ENCODE measurements around the gene FAM181A. TPM values are rescaled to one million over a fixed set of nuclear protein-coding genes. Genes with fewer than 3 reads are reported as not detected.

Gene FAM181A
- total RNA-seq, 1 donor from 2014 or later: not detected

- intact Hi-C loops (cut with micrococcal nuclease): loop anchor here (2.0 kb wide), 1 partner anchor 16 kb away; no protein-coding TSS in a partner anchor
- H3K4me3 Mint-ChIP-seq: peak overlapping the region; percentile 75
- ChIA-PET CTCF (interaction anchor here (3.3 to 12.0 kb wide), 2 partner anchors 16 kb away, joined by 16 to 126 read pairs; no protein-coding TSS in a partner anchor), POLR2A (interaction anchor here (7.2 kb wide), 1 partner anchor 16 kb away, joined by 133 read pairs; no protein-coding TSS in a partner anchor)
- DNase-seq (no peak), ATAC-seq (ENCODE audit: low read depth) (no peak)
- no peaks in the 10 kb centered on the region for H3K36me3 Mint-ChIP-seq (ENCODE audit: low read depth)
- no peak for TF ChIP-seq CTCF (IDR thresholded peaks at IDR 0.05)
- H3K9me3 Mint-ChIP-seq: no peaks in the 10 kb centered on the region
- peak overlapping the region; percentile 76 for H3K27ac Mint-ChIP-seq
- H3K27me3 Mint-ChIP-seq: no peaks in the 10 kb centered on the region
- peaks cover 63% of the 10 kb centered on the region for H3K4me1 Mint-ChIP-seq
Measured at GRCh38 chr14:93954516-93954830, 27.3 kb downstream of the FAM181A start.

GRCh38 chr14:93954900-93955849, 28.0 kb downstream of the FAM181A start:
- peak; percentile 34 for ATAC-seq (ENCODE audit: low read depth)
- Mint-ChIP-seq H3K27ac (peak overlapping the region; percentile 76), H3K36me3 (ENCODE audit: low read depth) (no peaks in the 10 kb centered on the region), H3K4me3 (peak overlapping the region; percentile 75), H3K27me3 (no peaks in the 10 kb centered on the region), H3K9me3 (no peaks in the 10 kb centered on the region), H3K4me1 (peaks cover 70% of the 10 kb centered on the region)
- ChIA-PET CTCF (interaction anchor here (3.3 to 12.0 kb wide), 2 partner anchors 16 kb away, joined by 16 to 126 read pairs; no protein-coding TSS in a partner anchor), POLR2A (interaction anchor here (1.1 to 7.2 kb wide), 2 partner anchors 9 to 15 kb away, joined by 3 to 133 read pairs; no protein-coding TSS in a partner anchor)
- no peak for DNase-seq
- intact Hi-C loops (cut with micrococcal nuclease): loop anchor here (2.0 to 5.0 kb wide), 4 partner anchors 16 to 1278 kb away; no protein-coding TSS in a partner anchor
- no peak for TF ChIP-seq CTCF (IDR thresholded peaks at IDR 0.05)

- H3K27ac Mint-ChIP-seq: peak overlapping the region; percentile 2
- ChIA-PET POLR2A (interaction anchor here (1.1 to 7.2 kb wide), 3 partner anchors 8 to 14 kb away, joined by 3 to 133 read pairs (median 3); no protein-coding TSS in a partner anchor), CTCF (interaction anchor here (0.7 to 12.0 kb wide), 3 partner anchors 15 to 48 kb away, joined by 3 to 126 read pairs (median 16); no protein-coding TSS in a partner anchor)
- H3K9me3 Mint-ChIP-seq: no peaks in the 10 kb centered on the region
- intact Hi-C loops (cut with micrococcal nuclease): loop anchor here (2.0 to 5.0 kb wide), 4 partner anchors 15 to 1279 kb away; no protein-coding TSS in a partner anchor
- H3K4me3 Mint-ChIP-seq: peak overlapping the region; percentile 75
- no peak for ATAC-seq (ENCODE audit: low read depth)
- H3K36me3 Mint-ChIP-seq (ENCODE audit: low read depth): no peaks in the 10 kb centered on the region
- no peaks in the 10 kb centered on the region for H3K27me3 Mint-ChIP-seq
- H3K4me1 Mint-ChIP-seq: peaks cover 76% of the 10 kb centered on the region
- DNase-seq: no peak
- TF ChIP-seq CTCF (IDR thresholded peaks at IDR 0.05): no peak
Measured at GRCh38 chr14:93955850-93956481, 28.8 kb downstream of the FAM181A start.

- Mint-ChIP-seq H3K4me1 (peaks cover 83% of the 10 kb centered on the region), H3K27me3 (no peaks in the 10 kb centered on the region), H3K4me3 (no peak overlapping the region), H3K9me3 (no peaks in the 10 kb centered on the region), H3K27ac (peak overlapping the region; percentile 56), H3K36me3 (ENCODE audit: low read depth) (no peaks in the 10 kb centered on the region)
- CTCF ChIA-PET: interaction anchor here (0.7 to 12.0 kb wide), 3 partner anchors 14 to 47 kb away, joined by 3 to 126 read pairs (median 16); no protein-coding TSS in a partner anchor
- POLR2A ChIA-PET: interaction anchor here (1.0 to 7.2 kb wide), 3 partner anchors 9 to 17 kb away, joined by 3 to 133 read pairs (median 4); no protein-coding TSS in a partner anchor
- ATAC-seq (ENCODE audit: low read depth) (no peak), DNase-seq (no peak)
- intact Hi-C loops (cut with micrococcal nuclease): loop anchor here (5.0 kb wide), 3 partner anchors 46 to 1279 kb away; no protein-coding TSS in a partner anchor
- TF ChIP-seq CTCF (IDR thresholded peaks at IDR 0.05): no peak
Measured at GRCh38 chr14:93956514-93957332, 29.6 kb downstream of the FAM181A start.
